ENCODE measurements around the gene ZBTB48.
A peak's percentile ranks its signal among the peaks of the same experiment; 100 is the strongest.
"Not testable (repeated sequence)": the region's sequence is repeated elsewhere in the genome, so short reads cannot be mapped to it uniquely, and the experiment has no call there.

Gene ZBTB48

GRCh38 chr1:6579374-6580118 is at the start of gene ZBTB48:
Gene ZBTB48, plus strand, starts transcription at chr1:6579994. Its CDS starts 616 bp downstream, at chr1:6580610.
- DNase-seq (ENCODE audit: low spot score), result peak; percentile 100

GRCh38 chr1:6530504-6531160 is 49.2 kb upstream of the ZBTB48 start:
- DNase-seq (ENCODE audit: low spot score), result no peak

- no peak for DNase-seq (ENCODE audit: low spot score)
These were observed 47.8 kb upstream of the ZBTB48 start for GRCh38 chr1:6531996-6532395.

- DNase-seq (ENCODE audit: low spot score), result no peak
These were observed 45.5 kb upstream of the ZBTB48 start for GRCh38 chr1:6534248-6534822.

GRCh38 chr1:6535214-6535613 is 44.6 kb upstream of the ZBTB48 start:
- DNase-seq (ENCODE audit: low spot score), result no peak

- no peak for DNase-seq (ENCODE audit: low spot score)
These were observed 43.5 kb upstream of the ZBTB48 start for GRCh38 chr1:6536291-6536690.

GRCh38 chr1:6538956-6539355 is 40.8 kb upstream of the ZBTB48 start:
- peak; percentile 33 for DNase-seq (ENCODE audit: low spot score)

- peak; percentile 47 for DNase-seq (ENCODE audit: low spot score)
These were observed 35.0 kb upstream of the ZBTB48 start for GRCh38 chr1:6544831-6545230.

- DNase-seq (ENCODE audit: low spot score), result no peak
These were observed 34.3 kb upstream of the ZBTB48 start for GRCh38 chr1:6545276-6546112.

- no peak for DNase-seq (ENCODE audit: low spot score)
These were observed 33.5 kb upstream of the ZBTB48 start for GRCh38 chr1:6546326-6546725.

GRCh38 chr1:6547301-6547700 is 32.5 kb upstream of the ZBTB48 start:
- DNase-seq (ENCODE audit: low spot score), result no peak

GRCh38 chr1:6554031-6554906 is 25.5 kb upstream of the ZBTB48 start, which contains the start of gene NOL9:
Gene NOL9, minus strand, starts transcription at chr1:6554513. Its CDS starts 11 bp downstream, at chr1:6554502.
- DNase-seq (ENCODE audit: low spot score), result peak; percentile 99

GRCh38 chr1:6554907-6555778 is 24.7 kb upstream of the ZBTB48 start, which contains the start of gene TAS1R1:
Gene TAS1R1, plus strand, starts transcription at chr1:6555307. Its CDS starts 67 bp downstream, at chr1:6555374.
- peak; percentile 30 for DNase-seq (ENCODE audit: low spot score)

- no peak for DNase-seq (ENCODE audit: low spot score)
These were observed 22.2 kb upstream of the ZBTB48 start for GRCh38 chr1:6557597-6557996.

GRCh38 chr1:6559161-6559560 is 20.6 kb upstream of the ZBTB48 start:
- not testable (repeated sequence) for DNase-seq (ENCODE audit: low spot score)

GRCh38 chr1:6560267-6560666 is 19.5 kb upstream of the ZBTB48 start:
- no peak for DNase-seq (ENCODE audit: low spot score)

GRCh38 chr1:6569033-6569432 is 10.8 kb upstream of the ZBTB48 start:
- no peak for DNase-seq (ENCODE audit: low spot score)

GRCh38 chr1:6570100-6570499 is 9.7 kb upstream of the ZBTB48 start:
- DNase-seq (ENCODE audit: low spot score), result no peak

- DNase-seq (ENCODE audit: low spot score), result no peak
These were observed 8.8 kb upstream of the ZBTB48 start for GRCh38 chr1:6570987-6571386.
